K562 (cell line): ENCODE measurements around the gene ZKSCAN3. TPM values are rescaled to one million over a fixed set of nuclear protein-coding genes. Genes with fewer than 3 reads are reported as not detected.

ENCODE experiments used
- ATAC-seq: fragments of 200-7000 bp; cut with Tn5 transposase; 3 replicates; pipeline ENCODE4 v1.9.1; 2020; ENCODE audit warnings: moderate library complexity
- BruUV-seq: library from RNA; stranded (reverse); fragments of 400-500 nt; replicated peaks from 2 replicates; lab custom pipeline; 2021; lab: Mats Ljungman, UMichigan
- CTCF ChIA-PET: fragments of 300-600 bp; formaldehyde crosslinking; extraction: SDS; loops from one replicate; lab custom pipeline; 2021; ENCODE audit warnings: low intra/inter-chr PET ratio; lab: Yijun Ruan, JAX
- POLR2A ChIA-PET: fragments of 300-600, 350-650 bp; sonication (Branson Sonifier 250); formaldehyde crosslinking; extraction: SDS; loops from one replicate; lab custom pipeline; 2021; ENCODE audit warnings: antibody characterized with exemption, inconsistent platforms; lab: Yijun Ruan, JAX
- DNase-seq, 4 experiments: peaks; one replicate each; pipeline versions ENCODE4 v3.0.0 to v3.0.0-alpha.2; 2011 to 2018; ENCODE audit warnings: low spot score in 3 of 4, mixed read lengths in 3 of 4; ENCODE audit errors: extremely low read depth in 1 of 4
- FAIRE-seq: peaks from 2 replicates; lab custom pipeline; 2011; peaks lifted over from hg19 to GRCh38; lab: Jason Lieb, UNC
- H2AFZ ChIP-seq: 2 replicates; pipeline ENCODE4 v1.6.0; 2011; ENCODE audit warnings: low read depth, low read length, control low read depth, inconsistent platforms
- H3K27ac ChIP-seq: fragments of 200-600 bp; 3 replicates; pipeline ENCODE4 v1.8.0; 2011; ENCODE audit warnings: low read depth, mild to moderate bottlenecking, control low read depth, inconsistent platforms, low read length, moderate library complexity, mixed read lengths; ENCODE audit errors: extremely low read depth
- H3K27me3 ChIP-seq, 2 experiments: fragments of 300-600 bp in 1 of 2; 2 replicates in 1 of 2; 3 replicates in 1 of 2; pipeline versions ENCODE4 v1.6.0 to v1.8.0; 2011; ENCODE audit warnings: inconsistent platforms in 2 of 2, low read length in 2 of 2, mild to moderate bottlenecking in 1 of 2, mixed read lengths in 1 of 2, moderate library complexity in 1 of 2; ENCODE audit not compliant: control insufficient read depth in 2 of 2, insufficient read depth in 2 of 2
- H3K36me3 ChIP-seq: fragments of 300-600 bp; 3 replicates; pipeline ENCODE4 v1.8.0; 2011; ENCODE audit warnings: mild to moderate bottlenecking, low read length, inconsistent platforms; ENCODE audit not compliant: control insufficient read depth, insufficient read depth
- H3K4me1 ChIP-seq, 2 experiments: fragments of 200-600 bp in 1 of 2; replicated peaks in 1 of 2; 2 replicates in 1 of 2; 3 replicates in 1 of 2; pipeline versions ENCODE4 v1.5.1 to v1.8.0; 2011; ENCODE audit warnings: inconsistent platforms in 2 of 2, low read length in 2 of 2, mild to moderate bottlenecking in 1 of 2, mixed read lengths in 1 of 2, moderate library complexity in 1 of 2; ENCODE audit not compliant: control insufficient read depth in 2 of 2, insufficient read depth in 2 of 2
- H3K4me2 ChIP-seq: 2 replicates; pipeline ENCODE4 v1.6.1; 2011; ENCODE audit warnings: low read length, control low read depth, inconsistent platforms, mixed read lengths; ENCODE audit not compliant: insufficient read depth
- H3K4me3 ChIP-seq: fragments of 200-600 bp; sonication (generic), shearing (Covaris generic); 2 replicates; pipeline ENCODE4 v1.5.1; 2016; ENCODE audit warnings: control low read depth, inconsistent platforms
- H3K79me2 ChIP-seq: fragments of 200-600 bp; 3 replicates; pipeline ENCODE4 v1.8.0; 2011; ENCODE audit warnings: low read length, inconsistent platforms; ENCODE audit not compliant: control insufficient read depth, insufficient read depth
- H3K9ac ChIP-seq, 2 experiments: 2 replicates each; pipeline versions ENCODE4 v1.6.0 to v1.6.1; 2011; ENCODE audit warnings: low read depth in 2 of 2, low read length in 2 of 2, control low read depth in 1 of 2, inconsistent platforms in 1 of 2, mild to moderate bottlenecking in 1 of 2, mixed read lengths in 1 of 2; ENCODE audit not compliant: insufficient read depth in 1 of 2
- H3K9me1 ChIP-seq: one replicate; pipeline ENCODE4 v1.6.0; 2011; ENCODE audit warnings: inconsistent platforms, mild to moderate bottlenecking, low read length, moderate library complexity; ENCODE audit not compliant: control insufficient read depth, insufficient read depth
- H3K9me3 ChIP-seq: replicated peaks from 2 replicates; pipeline ENCODE4 v1.5.1; 2011; ENCODE audit warnings: low read depth, low read length, inconsistent platforms; ENCODE audit not compliant: control insufficient read depth, insufficient read depth
- H4K20me1 ChIP-seq: replicated peaks from 2 replicates; pipeline ENCODE4 v1.6.1; 2011; ENCODE audit warnings: low read length, inconsistent platforms, mixed read lengths; ENCODE audit not compliant: control insufficient read depth, insufficient read depth
- CEBPG ChIP-seq, 3 experiments: fragments of 200-800 bp in 1 of 3; sonication (Bioruptor generic) in 1 of 3; sonication (generic) in 1 of 3; formaldehyde crosslinking in 1 of 3; IDR thresholded peaks in 2 of 3; conservative IDR thresholded peaks in 1 of 3; 2 replicates each; pipeline versions ENCODE4 v1.6.1 to v1.8.0; 2016 to 2022; ENCODE audit warnings: missing compliant biosample characterization in 2 of 3, missing genetic modification characterization in 2 of 3, mild to moderate bottlenecking in 1 of 3, missing genetic modification reagents in 1 of 3
- EHMT2 ChIP-seq: fragments of 450-650 bp; IDR thresholded peaks from 2 replicates; pipeline ENCODE4 v1.6.1; 2018; ENCODE audit warnings: antibody characterized with exemption
- FOSL1 ChIP-seq: fragments of 200-800 bp; sonication (Bioruptor generic); conservative IDR thresholded peaks from 2 replicates; pipeline ENCODE4 v1.6.1; 2016; ENCODE audit warnings: missing genetic modification characterization, missing compliant biosample characterization
- FUS ChIP-seq: fragments of 200-400 bp; formaldehyde crosslinking; optimal IDR thresholded peaks from 2 replicates; pipeline ENCODE3; 2017; ENCODE audit warnings: low read depth, low read length
- GTF2E2 ChIP-seq: fragments of 200-800 bp; sonication (Bioruptor generic); IDR thresholded peaks from 2 replicates; pipeline ENCODE4 v1.6.1; 2016; ENCODE audit warnings: missing genetic modification characterization, missing compliant biosample characterization
- JUND ChIP-seq, 2 experiments: IDR thresholded peaks; 2 replicates in 1 of 2; 3 replicates in 1 of 2; pipeline ENCODE4 v1.6.1; 2011; ENCODE audit warnings: borderline replicate concordance in 2 of 2, low read depth in 2 of 2, low read length in 2 of 2, improper control_type of control experiment in 1 of 2, missing biosample characterization in 1 of 2, missing genetic modification characterization in 1 of 2, missing genetic modification reagents in 1 of 2
- MEIS2 ChIP-seq: fragments of 450-650 bp; IDR thresholded peaks from 2 replicates; pipeline ENCODE4 v1.6.1; 2014; ENCODE audit warnings: mild to moderate bottlenecking; ENCODE audit not compliant: partially characterized antibody
- PBX2 ChIP-seq, 2 experiments: IDR thresholded peaks in 1 of 2; conservative IDR thresholded peaks in 1 of 2; 2 replicates each; pipeline ENCODE4 v1.6.1; 2016; ENCODE audit warnings: low read depth in 2 of 2, mild to moderate bottlenecking in 1 of 2, missing compliant biosample characterization in 1 of 2, missing genetic modification characterization in 1 of 2, moderate library complexity in 1 of 2
- WGBS: fragments of 100-300 bp; shearing (Covaris generic); methylation state at CpG from one replicate; pipeline ENCODE4 v1.1.6; 2016; ENCODE audit warnings: low coverage, mixed read lengths; ENCODE audit not compliant: insufficient coverage; ENCODE audit errors: missing lambda C conversion rate; 5-methylcytosine and 5-hydroxymethylcytosine counted together
- in situ Hi-C: fragments of 300-500 bp; cut with MboI; formaldehyde crosslinking; loops from 4 replicates; pipeline ENCODE4 v1.15.0; 2018; ENCODE audit warnings: inconsistent platforms, mixed read lengths
- intact Hi-C: fragments of 100-400 bp; cut with micrococcal nuclease; formaldehyde crosslinking; loops from 2 replicates; pipeline ENCODE4 v1.14.2; 2022
- polyA plus RNA-seq, 8 experiments: library from polyadenylated mRNA; depleted of rRNA in 4 of 8; stranded (reverse) in 5 of 8; unstranded in 3 of 8; fragments of >200 nt; fragmentation: Nextera tagmentation in 2 of 8; fragmentation: Illumina TruSeq in 1 of 8; extraction: Ambion mirVana in 2 of 8; extraction: Trizol in 1 of 8; gene quantifications; 2 replicates each; pipeline versions ENCODE4 v1.2.1 to v1.2.3, GENCODE V29; 2011 to 2014; ENCODE audit warnings: inconsistent platforms in 1 of 8, missing spikeins in 1 of 8
- total RNA-seq, 7 experiments: library from RNA; depleted of rRNA in 6 of 7; stranded (reverse); fragments of >200 nt in 6 of 7; fragmentation: Illumina TruSeq in 2 of 7; extraction: Trizol in 2 of 7; gene quantifications; 2 replicates each; pipeline versions ENCODE4 v1.2.1 to v1.2.3, GENCODE V29; 2011 to 2021; ENCODE audit warnings: low replicate concordance in 1 of 7

Gene ZKSCAN3
- total and polyA plus RNA-seq, 9 of the 15 experiments (the other 6 are each of a cell fraction or from before 2014, with no cell fraction given) = 3.0 to 12.4 (median 10.2) TPM

DNA sequence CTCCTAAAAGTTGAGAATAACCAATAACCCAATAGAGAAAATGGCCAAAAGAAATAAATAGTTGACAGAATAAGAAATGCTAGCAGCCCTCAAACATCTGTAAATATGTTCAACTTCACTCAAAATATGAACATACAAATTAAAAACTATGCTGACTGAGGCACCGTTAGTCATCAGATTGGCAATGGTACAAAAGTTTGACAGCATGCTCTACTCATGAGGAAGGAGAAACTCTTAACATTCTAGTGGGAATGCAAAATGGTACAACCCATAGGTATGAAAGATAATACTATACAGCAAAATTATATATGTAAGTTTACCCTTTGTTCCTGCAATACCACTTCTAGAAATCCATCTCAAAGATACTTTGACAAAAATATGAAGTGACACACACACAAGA is 51.4 kb downstream of the ZKSCAN3 start:
- H3K9me3 ChIP-seq = no peaks in the 10 kb centered on the region
- in situ Hi-C loops (no loop called here), intact Hi-C loops (loop anchor here (2.0 kb wide), 1 partner anchor 142 kb away; no protein-coding TSS in a partner anchor)
- peak overlapping the region; percentile 7; the same call in 1 of the 2 replicates for H2AFZ ChIP-seq
- H3K27ac ChIP-seq = no peak overlapping the region
- CTCF ChIA-PET = no interaction called here
- no peaks in the 10 kb centered on the region for H3K9me1 ChIP-seq
- H3K4me3 ChIP-seq = no peak overlapping the region
- peaks cover 21 to 33% of the 10 kb centered on the region in 2 experiments for H3K4me1 ChIP-seq
- H3K36me3 ChIP-seq = peaks cover 21% of the 10 kb centered on the region
- peaks cover 41% of the 10 kb centered on the region for H3K79me2 ChIP-seq
- H4K20me1 ChIP-seq = no peaks in the 10 kb centered on the region
- DNase-seq = peak in 1 of 4 experiments; percentile 43
- no peak overlapping the region for H3K9ac ChIP-seq
- no peak for ATAC-seq
- H3K4me2 ChIP-seq = no peak overlapping the region
- POLR2A ChIA-PET = interaction anchor here (1.0 kb wide), 1 partner anchor 591 kb away, joined by 3 read pairs; a partner anchor contains a TSS
- WGBS = 3% methylated on average over 1 of the region's 1 CpG
- FAIRE-seq = no peak
- H3K27me3 ChIP-seq = no peaks in the 10 kb centered on the region
- BruUV-seq = no TSS peak
- TF ChIP-seq GTF2E2 (tag) (no peak), JUND (IDR thresholded peaks at IDR 0.05; ENCODE audit: borderline replicate concordance, low read depth, low read length) (peak; percentile 33; the same call in 1 of the 2 replicates), JUND (tag; IDR thresholded peaks at IDR 0.05; ENCODE audit: borderline replicate concordance, low read depth, low read length) (no peak), CEBPG (CRISPR knock-in tag; IDR thresholded peaks at IDR 0.05) (no peak), CEBPG (tag; conservative IDR thresholded peaks at IDR 0.05 in 1 of 2, IDR thresholded peaks at IDR 0.05 in 1 of 2) (0 out of 4 replicates have a peak, but pooled peaks of 1 of the 2 experiments have one; percentile 4), EHMT2 (0 out of 2 replicates have a peak, but pooled peaks have one; percentile 25), MEIS2 (peak; percentile 64), FUS (no peak), FOSL1 (tag) (0 out of 2 replicates have a peak, but pooled peaks have one; percentile 25), PBX2 (CRISPR knock-in tag; IDR thresholded peaks at IDR 0.05; ENCODE audit: low read depth) (no peak), PBX2 (tag; conservative IDR thresholded peaks at IDR 0.05; ENCODE audit: low read depth) (0 out of 2 replicates have a peak, but pooled peaks have one; percentile 37)
